HepG2 (cell line): Measurements from ENCODE around the gene GABARAPL2. TPM values are rescaled to one million over a fixed set of nuclear protein-coding genes. Genes with fewer than 3 reads are reported as not detected.

ENCODE experiments used
- FOXK1 ChIP-seq: sonication (generic); formaldehyde crosslinking; IDR thresholded peaks from 2 replicates; pipeline ENCODE4 v1.4.0; 2020; ENCODE audit warnings: low read depth, missing genetic modification reagents, borderline replicate concordance
- HNF4A ChIP-seq: sonication (generic); formaldehyde crosslinking; IDR thresholded peaks from 2 replicates; pipeline ENCODE4 v1.4.0; 2020; ENCODE audit warnings: missing genetic modification reagents
- JUND ChIP-seq: sonication (generic); formaldehyde crosslinking; IDR thresholded peaks from 2 replicates; pipeline ENCODE4 v1.8.0; 2022; ENCODE audit warnings: mild to moderate bottlenecking, missing genetic modification reagents
- ZFP90 ChIP-seq: sonication (generic); formaldehyde crosslinking; IDR thresholded peaks from 2 replicates; pipeline ENCODE4 v1.8.0; 2022; ENCODE audit warnings: missing genetic modification reagents, mild to moderate bottlenecking, inconsistent platforms, borderline replicate concordance
- ZNF546 ChIP-seq: sonication (generic); formaldehyde crosslinking; conservative IDR thresholded peaks from 2 replicates; pipeline ENCODE4 v1.8.1; 2023; ENCODE audit warnings: mild to moderate bottlenecking, missing genetic modification reagents
- ZNF607 ChIP-seq: sonication (generic); formaldehyde crosslinking; IDR thresholded peaks from 2 replicates; pipeline ENCODE4 v1.5.1; 2020; ENCODE audit warnings: missing genetic modification reagents, mild to moderate bottlenecking, borderline replicate concordance
- ZNF619 ChIP-seq: sonication (generic); formaldehyde crosslinking; IDR thresholded peaks from 2 replicates; pipeline ENCODE4 v1.4.0; 2020; ENCODE audit warnings: mild to moderate bottlenecking, missing genetic modification reagents
- ZNF670 ChIP-seq: sonication (generic); formaldehyde crosslinking; IDR thresholded peaks from 2 replicates; pipeline ENCODE4 v1.8.0; 2022; ENCODE audit warnings: mild to moderate bottlenecking, missing genetic modification reagents, borderline replicate concordance
- polyA plus RNA-seq, 8 experiments: library from polyadenylated mRNA; depleted of rRNA in 3 of 8; stranded (reverse) in 7 of 8; unstranded in 1 of 8; fragments of >200 nt; fragmentation: Illumina TruSeq in 4 of 8; extraction: Trizol in 4 of 8; gene quantifications; 2 replicates each; pipeline versions ENCODE4 v1.2.1 to v1.2.3, GENCODE V29; 2011 to 2016; ENCODE audit warnings: low read depth in 4 of 8, missing spikeins in 1 of 8, mixed read lengths in 1 of 8; ENCODE audit not compliant: insufficient read depth in 1 of 8
- total RNA-seq, 5 experiments: library from RNA; depleted of rRNA; stranded (reverse); fragments of >200 nt; fragmentation: Illumina TruSeq; extraction: Trizol; gene quantifications; 2 replicates each; pipeline ENCODE4 v1.2.3, GENCODE V29; 2016; ENCODE audit warnings: low read depth in 1 of 5
- TF ChIP-seq, protein P1 (sequence below): fragments of 450-650 bp; IDR thresholded peaks from 2 replicates; pipeline ENCODE4 v1.6.1; 2017; ENCODE audit warnings: mild to moderate bottlenecking
- TF ChIP-seq, protein P2 (sequence below): IDR thresholded peaks from 2 replicates; pipeline ENCODE4 v1.6.1; 2016; ENCODE audit warnings: mild to moderate bottlenecking
- TF ChIP-seq, protein P3 (sequence below): sonication (generic); formaldehyde crosslinking; IDR thresholded peaks from 2 replicates; pipeline ENCODE4 v1.4.0; 2020; ENCODE audit warnings: missing genetic modification reagents
- TF ChIP-seq, protein P4 (sequence below): sonication (generic); formaldehyde crosslinking; IDR thresholded peaks from 2 replicates; pipeline ENCODE4 v1.4.0; 2020; ENCODE audit warnings: mild to moderate bottlenecking, missing genetic modification reagents, borderline replicate concordance
- TF ChIP-seq, protein P5 (sequence below): sonication (generic); formaldehyde crosslinking; IDR thresholded peaks from 2 replicates; pipeline ENCODE4 v1.5.1; 2020; ENCODE audit warnings: mild to moderate bottlenecking, moderate library complexity, missing genetic modification reagents
- TF ChIP-seq, protein P6 (sequence below): IDR thresholded peaks from 2 replicates; pipeline ENCODE4 v1.6.1; 2016; ENCODE audit warnings: missing compliant biosample characterization, missing genetic modification reagents, borderline replicate concordance

Gene GABARAPL2
- total and polyA plus RNA-seq, 2 of the 13 experiments (the other 11 are each of a cell fraction or from before 2014, with no cell fraction given) = 76.4 to 83.0 TPM

DNA sequence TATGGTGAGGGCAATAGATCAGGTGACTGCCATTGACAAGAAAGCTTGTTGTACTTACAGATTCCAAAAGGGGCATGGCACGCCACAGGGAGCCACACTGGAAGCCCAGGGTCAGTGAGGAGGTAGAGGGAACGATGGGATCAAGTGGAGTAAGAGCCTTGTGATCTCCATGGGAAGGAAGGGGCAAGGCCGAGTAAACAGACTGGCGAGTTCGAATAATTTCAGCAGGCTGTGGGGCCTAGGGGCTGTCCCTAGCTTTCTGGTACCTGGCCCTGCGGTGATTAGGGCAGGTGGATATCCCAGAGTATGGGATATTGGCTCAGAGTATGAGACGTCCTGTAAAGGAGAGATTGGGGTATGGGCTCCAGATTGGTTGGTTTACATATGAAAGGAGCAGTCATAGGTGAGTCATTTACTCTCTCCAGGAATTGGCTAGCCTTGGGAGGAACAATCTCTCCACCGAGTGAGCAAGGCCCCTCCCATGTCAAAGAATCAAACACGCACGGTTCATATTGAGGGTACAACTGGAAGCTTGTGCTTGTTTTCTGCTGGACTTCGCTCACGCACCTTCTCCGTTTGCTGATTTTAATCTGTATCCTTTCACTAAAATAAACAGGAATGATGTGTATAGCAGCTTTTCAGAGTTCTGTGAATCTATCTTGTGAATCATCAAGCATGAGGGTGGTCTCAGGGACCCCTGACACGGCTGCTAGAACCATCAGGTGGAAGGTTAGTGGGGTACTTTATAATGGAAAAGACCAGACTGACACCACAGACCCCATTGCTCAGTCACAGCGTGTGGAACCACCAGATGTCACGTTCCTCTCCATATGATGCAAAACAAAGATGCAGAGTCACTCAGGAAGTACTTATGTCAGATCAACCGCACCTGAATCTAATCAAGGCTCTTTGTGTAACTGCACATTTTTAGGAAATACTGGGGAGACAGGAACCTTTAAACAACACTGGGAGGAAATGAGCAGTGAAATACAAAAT is 27.9 kb downstream of the GABARAPL2 start (continued):
- TF ChIP-seq FOXK1 (CRISPR knock-in tag) (peak; percentile 55; the same call in 1 of the 2 replicates), ZNF546 (CRISPR knock-in tag) (no peak), ZNF619 (0 out of 2 replicates have a peak, but pooled peaks have one; percentile 39), ZNF670 (0 out of 2 replicates have a peak, but pooled peaks have one; percentile 39), ZNF607 (CRISPR knock-in tag) (no peak), JUND (CRISPR knock-in tag) (peak; percentile 48; the same call in 1 of the 2 replicates), HNF4A (CRISPR knock-in tag) (peak; percentile 61), ZFP90 (CRISPR knock-in tag) (no peak)
- TF ChIP-seq, protein P1, sequence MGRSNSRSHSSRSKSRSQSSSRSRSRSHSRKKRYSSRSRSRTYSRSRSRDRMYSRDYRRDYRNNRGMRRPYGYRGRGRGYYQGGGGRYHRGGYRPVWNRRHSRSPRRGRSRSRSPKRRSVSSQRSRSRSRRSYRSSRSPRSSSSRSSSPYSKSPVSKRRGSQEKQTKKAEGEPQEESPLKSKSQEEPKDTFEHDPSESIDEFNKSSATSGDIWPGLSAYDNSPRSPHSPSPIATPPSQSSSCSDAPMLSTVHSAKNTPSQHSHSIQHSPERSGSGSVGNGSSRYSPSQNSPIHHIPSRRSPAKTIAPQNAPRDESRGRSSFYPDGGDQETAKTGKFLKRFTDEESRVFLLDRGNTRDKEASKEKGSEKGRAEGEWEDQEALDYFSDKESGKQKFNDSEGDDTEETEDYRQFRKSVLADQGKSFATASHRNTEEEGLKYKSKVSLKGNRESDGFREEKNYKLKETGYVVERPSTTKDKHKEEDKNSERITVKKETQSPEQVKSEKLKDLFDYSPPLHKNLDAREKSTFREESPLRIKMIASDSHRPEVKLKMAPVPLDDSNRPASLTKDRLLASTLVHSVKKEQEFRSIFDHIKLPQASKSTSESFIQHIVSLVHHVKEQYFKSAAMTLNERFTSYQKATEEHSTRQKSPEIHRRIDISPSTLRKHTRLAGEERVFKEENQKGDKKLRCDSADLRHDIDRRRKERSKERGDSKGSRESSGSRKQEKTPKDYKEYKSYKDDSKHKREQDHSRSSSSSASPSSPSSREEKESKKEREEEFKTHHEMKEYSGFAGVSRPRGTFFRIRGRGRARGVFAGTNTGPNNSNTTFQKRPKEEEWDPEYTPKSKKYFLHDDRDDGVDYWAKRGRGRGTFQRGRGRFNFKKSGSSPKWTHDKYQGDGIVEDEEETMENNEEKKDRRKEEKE = no peak
- TF ChIP-seq, protein P2, sequence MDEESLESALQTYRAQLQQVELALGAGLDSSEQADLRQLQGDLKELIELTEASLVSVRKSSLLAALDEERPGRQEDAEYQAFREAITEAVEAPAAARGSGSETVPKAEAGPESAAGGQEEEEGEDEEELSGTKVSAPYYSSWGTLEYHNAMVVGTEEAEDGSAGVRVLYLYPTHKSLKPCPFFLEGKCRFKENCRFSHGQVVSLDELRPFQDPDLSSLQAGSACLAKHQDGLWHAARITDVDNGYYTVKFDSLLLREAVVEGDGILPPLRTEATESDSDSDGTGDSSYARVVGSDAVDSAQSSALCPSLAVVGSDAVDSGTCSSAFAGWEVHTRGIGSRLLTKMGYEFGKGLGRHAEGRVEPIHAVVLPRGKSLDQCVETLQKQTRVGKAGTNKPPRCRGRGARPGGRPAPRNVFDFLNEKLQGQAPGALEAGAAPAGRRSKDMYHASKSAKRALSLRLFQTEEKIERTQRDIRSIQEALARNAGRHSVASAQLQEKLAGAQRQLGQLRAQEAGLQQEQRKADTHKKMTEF (CRISPR knock-in tag) = peak; percentile 45; the same call in 1 of the 2 replicates
- TF ChIP-seq, protein P3, sequence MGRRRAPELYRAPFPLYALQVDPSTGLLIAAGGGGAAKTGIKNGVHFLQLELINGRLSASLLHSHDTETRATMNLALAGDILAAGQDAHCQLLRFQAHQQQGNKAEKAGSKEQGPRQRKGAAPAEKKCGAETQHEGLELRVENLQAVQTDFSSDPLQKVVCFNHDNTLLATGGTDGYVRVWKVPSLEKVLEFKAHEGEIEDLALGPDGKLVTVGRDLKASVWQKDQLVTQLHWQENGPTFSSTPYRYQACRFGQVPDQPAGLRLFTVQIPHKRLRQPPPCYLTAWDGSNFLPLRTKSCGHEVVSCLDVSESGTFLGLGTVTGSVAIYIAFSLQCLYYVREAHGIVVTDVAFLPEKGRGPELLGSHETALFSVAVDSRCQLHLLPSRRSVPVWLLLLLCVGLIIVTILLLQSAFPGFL (CRISPR knock-in tag) = no peak
- TF ChIP-seq, protein P4, sequence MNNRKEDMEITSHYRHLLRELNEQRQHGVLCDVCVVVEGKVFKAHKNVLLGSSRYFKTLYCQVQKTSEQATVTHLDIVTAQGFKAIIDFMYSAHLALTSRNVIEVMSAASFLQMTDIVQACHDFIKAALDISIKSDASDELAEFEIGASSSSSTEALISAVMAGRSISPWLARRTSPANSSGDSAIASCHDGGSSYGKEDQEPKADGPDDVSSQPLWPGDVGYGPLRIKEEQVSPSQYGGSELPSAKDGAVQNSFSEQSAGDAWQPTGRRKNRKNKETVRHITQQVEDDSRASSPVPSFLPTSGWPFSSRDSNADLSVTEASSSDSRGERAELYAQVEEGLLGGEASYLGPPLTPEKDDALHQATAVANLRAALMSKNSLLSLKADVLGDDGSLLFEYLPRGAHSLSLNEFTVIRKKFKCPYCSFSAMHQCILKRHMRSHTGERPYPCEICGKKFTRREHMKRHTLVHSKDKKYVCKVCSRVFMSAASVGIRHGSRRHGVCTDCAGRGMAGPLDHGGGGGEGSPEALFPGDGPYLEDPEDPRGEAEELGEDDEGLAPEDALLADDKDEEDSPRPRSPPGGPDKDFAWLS (CRISPR knock-in tag) = no peak
- TF ChIP-seq, protein P5, sequence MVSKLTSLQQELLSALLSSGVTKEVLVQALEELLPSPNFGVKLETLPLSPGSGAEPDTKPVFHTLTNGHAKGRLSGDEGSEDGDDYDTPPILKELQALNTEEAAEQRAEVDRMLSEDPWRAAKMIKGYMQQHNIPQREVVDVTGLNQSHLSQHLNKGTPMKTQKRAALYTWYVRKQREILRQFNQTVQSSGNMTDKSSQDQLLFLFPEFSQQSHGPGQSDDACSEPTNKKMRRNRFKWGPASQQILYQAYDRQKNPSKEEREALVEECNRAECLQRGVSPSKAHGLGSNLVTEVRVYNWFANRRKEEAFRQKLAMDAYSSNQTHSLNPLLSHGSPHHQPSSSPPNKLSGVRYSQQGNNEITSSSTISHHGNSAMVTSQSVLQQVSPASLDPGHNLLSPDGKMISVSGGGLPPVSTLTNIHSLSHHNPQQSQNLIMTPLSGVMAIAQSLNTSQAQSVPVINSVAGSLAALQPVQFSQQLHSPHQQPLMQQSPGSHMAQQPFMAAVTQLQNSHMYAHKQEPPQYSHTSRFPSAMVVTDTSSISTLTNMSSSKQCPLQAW (CRISPR knock-in tag) = no peak
- TF ChIP-seq, protein P6, sequence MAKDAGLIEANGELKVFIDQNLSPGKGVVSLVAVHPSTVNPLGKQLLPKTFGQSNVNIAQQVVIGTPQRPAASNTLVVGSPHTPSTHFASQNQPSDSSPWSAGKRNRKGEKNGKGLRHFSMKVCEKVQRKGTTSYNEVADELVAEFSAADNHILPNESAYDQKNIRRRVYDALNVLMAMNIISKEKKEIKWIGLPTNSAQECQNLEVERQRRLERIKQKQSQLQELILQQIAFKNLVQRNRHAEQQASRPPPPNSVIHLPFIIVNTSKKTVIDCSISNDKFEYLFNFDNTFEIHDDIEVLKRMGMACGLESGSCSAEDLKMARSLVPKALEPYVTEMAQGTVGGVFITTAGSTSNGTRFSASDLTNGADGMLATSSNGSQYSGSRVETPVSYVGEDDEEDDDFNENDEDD = 0 out of 2 replicates have a peak, but pooled peaks have one; percentile 20
